HG03571 (cell line): ENCODE measurements around the gene SHC1.
A peak's percentile ranks its signal among the peaks of the same experiment; 100 is the strongest.

Source experiments
- ATAC-seq: cut with Tn5 transposase; IDR thresholded peaks from one replicate; pipeline ENCODE4 v1.9.1; 2021; ENCODE audit not compliant: unreplicated experiment

SHC1 gene, protein sequence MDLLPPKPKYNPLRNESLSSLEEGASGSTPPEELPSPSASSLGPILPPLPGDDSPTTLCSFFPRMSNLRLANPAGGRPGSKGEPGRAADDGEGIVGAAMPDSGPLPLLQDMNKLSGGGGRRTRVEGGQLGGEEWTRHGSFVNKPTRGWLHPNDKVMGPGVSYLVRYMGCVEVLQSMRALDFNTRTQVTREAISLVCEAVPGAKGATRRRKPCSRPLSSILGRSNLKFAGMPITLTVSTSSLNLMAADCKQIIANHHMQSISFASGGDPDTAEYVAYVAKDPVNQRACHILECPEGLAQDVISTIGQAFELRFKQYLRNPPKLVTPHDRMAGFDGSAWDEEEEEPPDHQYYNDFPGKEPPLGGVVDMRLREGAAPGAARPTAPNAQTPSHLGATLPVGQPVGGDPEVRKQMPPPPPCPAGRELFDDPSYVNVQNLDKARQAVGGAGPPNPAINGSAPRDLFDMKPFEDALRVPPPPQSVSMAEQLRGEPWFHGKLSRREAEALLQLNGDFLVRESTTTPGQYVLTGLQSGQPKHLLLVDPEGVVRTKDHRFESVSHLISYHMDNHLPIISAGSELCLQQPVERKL

DNA sequence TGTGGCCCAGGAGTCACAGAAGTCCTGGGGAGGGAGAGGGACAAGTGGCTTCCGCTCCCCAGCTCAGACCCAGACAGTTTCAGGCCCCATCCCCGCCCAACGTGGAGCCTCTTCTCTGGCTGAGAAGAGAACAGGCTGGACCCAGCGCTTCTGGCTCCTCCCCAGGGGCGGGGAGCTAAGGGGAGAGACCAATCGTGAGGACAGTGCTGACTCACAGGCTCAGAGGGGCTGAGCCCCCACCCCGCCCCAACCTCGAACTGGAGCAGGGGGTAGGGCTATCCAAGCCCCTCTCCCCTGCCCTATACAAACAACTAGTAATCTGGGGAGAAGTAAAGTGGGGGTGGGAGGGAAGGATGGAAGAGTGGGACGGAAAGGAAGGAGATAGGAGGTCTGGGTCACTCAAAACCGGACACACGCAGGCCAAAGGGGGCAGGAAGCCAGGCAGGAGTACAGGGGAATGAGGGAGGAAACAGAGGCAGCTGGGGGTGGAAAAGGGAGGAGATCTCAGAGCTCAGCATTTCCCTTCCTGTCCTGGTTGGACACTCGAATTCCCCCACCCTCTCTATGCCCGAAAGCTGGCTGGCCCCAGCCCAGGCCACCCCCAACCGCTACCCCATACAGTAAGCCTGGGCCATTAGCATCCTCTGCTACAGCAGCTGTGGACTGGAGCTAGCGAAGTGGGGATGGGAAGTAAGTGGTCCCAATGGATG lies at the start of gene SHC1:
SHC1 (minus strand) TSS at position 117 of the 710 bp plus-strand sequence. CDS start 221 bp downstream, outside the sequence.
- no peak for ATAC-seq

DNA sequence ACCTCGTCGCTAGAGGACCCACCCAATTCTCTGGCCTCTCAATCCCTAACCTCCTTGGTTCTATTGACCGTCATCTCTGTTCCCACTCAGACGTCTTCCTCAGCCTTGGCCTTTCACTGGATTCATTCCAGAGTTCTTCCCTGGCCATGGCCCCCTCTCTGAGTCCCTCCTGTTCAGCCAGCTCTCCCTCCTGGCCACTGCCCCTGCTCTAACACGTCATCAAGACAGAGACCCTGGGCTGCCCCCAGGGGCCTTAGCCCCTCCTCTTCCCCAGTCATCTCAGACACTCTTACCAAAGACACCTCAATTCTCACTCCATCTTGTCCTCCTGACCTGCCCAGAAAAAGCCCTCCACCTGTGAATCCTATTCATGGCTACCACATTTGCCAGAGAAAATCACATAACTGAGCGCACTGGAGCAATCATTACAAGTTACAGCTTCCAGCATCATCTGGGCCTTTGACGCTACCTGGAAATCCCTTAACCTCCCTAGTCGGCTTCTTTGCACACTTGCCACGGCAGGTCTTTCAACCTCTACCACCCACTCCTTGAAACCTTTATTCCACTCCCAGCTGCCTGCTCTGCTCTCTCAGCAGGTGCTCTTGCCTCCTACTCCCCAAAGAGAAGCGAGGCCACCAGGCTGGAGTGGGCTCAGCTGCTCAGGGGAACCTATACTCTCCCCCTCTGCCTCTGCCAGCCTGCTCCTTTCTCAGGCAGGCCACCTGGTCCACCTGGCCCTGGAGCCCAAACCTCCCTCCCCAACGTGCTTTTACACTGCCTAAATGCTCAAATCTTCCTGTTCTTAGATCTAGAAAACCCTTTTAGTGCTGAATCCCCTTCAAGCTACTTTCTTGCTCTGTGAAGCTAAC lies 49.1 kb upstream of the SHC1 start:
- ATAC-seq, result no peak

DNA sequence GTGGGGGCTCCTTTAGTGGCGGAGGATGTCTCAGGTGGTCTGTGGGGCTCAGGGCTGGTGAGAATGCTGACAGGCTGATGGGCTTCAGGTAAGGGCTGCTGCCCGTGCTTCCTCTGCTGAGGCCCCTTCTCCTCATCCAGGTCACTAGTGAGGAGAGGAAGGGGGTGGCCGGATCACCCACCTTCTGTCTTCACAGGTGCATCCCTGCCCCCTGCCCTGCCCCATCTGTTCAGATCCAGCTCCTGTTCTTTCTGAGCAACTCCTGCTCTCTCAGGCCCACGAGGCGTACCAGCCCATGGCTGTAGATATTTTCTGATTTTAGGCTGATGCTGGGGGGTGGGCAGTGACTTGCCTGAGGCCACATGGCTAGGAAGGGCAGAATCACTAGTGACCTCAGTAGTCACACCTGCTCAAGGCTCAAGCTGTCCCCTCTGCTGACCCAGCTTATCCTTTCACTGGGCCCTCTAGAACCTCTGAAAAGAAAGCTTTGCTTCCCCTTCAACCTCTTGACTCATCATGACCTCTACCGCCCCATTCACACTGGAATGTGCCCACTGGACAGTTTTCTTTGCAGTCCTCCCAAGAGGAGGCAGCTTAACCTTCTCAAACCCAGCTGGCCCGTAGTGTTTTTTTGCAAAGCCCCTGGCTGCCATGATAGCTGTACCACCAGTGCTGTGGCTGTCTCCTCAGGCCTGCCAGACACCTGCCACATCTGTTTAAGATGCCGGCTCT lies 48.2 kb upstream of the SHC1 start:
- no peak for ATAC-seq

DNA sequence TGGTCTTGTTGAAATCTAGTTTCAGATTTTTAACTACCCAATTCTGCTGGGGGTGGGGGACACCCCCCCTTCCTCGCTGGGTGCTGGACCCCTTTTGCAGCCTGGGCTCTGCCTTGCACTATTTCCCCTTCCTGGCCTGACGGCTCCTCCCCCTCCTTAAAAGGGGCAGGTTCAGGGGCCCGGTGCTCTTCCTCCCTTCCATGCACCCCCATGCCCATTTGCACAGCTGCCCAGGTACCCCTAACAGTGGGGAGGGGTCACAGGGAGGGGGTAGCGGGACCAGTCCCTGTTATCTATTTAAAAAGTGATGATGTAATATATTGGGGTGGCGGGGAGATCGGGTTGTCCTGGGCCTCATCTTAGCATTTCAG lies 47.4 kb upstream of the SHC1 start:
- ATAC-seq, result no peak

DNA sequence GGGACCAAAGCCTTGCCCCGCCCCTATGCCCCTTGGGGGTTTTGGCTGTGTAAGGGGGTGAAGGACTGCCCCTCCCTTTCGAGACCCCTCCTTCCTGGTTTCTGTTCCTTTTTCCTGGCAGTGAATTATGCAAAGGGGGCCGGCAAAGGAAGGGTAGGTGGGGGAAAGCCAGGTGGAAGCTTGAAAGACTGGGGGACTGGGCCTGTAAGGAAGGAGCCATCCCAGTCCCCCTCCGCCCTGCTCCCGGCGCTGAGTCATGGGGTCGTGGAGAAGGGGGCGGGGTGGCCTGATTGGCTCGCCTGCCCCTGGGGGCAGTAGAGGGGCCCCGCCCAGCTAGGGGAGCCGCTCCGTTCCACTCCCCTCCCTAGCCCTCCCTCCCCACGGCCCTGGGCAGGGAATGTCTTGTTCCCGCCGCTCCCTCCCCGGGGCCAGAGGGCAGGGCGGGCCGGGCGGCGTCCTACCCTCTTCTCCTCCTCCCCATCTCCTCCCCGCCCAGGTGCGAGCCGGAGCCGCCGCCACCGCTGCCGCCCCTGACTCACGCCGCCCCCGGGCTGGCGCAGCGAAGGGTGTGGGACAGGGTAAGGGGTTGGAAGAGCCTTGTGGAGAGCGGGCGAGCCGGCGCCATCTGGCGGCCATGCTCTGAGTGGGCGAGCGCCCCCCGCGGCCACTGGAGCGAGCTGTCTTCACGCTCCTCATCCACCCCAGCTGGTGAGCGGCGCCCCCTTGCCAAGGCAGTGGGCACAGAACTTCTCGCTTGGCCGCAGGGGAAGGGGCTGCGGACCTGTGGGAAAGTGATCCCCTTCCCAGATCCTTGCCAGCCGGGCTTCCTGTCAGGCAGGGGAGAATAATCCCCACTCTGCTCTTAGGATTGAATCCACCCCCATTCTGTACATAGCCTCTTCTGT lies 46.7 kb upstream of the SHC1 start:
- peak; percentile 67 for ATAC-seq

DNA sequence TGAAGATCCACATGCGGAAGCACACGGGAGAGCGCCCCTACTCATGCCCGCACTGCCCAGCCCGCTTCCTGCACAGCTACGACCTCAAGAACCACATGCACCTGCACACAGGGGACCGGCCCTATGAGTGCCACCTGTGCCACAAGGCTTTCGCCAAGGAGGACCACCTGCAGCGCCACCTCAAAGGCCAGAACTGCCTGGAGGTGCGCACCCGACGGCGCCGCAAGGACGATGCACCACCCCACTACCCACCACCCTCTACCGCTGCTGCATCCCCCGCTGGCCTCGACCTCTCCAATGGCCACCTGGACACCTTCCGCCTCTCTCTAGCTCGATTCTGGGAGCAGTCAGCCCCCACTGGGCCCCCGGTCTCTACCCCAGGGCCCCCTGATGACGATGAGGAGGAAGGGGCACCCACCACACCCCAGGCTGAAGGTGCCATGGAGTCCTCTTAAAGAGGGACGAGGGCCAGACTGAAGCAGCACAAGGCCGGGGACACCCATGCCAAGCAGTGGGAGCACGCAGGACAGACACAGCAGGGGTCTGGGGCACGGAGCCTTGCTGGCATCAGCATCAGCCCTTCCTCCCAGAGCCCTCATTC lies 45.8 kb upstream of the SHC1 start:
- no peak for ATAC-seq

DNA sequence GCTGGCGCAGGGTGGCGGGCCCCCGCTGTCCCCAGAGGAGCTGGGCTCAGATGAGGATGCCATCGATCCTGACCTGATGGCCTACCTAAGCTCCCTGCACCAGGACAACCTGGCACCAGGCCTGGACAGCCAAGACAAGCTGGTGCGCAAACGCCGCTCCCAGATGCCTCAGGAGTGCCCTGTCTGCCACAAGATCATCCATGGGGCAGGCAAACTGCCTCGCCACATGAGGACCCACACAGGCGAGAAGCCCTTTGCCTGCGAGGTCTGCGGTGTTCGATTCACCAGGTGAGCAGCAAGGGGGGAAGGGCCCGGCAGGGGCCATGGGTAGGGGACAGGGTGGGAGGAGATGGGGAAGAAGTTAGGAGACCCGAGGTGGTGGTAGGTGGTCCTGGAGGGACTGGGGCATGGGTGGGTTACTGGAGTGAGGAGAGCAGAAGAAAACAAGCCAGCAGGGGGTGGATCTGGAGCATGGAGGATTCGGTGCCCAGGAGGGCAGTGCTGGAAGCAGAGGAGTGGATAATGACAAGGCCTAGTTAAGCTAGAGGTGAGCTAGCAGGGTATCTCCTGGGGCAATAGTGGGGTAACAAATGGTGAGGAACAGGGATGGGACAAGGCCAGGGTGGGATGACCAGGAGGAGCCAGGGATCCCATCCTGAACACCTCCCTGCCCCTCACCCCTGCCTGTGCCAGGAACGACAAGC lies 45.1 kb upstream of the SHC1 start:
- no peak for ATAC-seq

DNA sequence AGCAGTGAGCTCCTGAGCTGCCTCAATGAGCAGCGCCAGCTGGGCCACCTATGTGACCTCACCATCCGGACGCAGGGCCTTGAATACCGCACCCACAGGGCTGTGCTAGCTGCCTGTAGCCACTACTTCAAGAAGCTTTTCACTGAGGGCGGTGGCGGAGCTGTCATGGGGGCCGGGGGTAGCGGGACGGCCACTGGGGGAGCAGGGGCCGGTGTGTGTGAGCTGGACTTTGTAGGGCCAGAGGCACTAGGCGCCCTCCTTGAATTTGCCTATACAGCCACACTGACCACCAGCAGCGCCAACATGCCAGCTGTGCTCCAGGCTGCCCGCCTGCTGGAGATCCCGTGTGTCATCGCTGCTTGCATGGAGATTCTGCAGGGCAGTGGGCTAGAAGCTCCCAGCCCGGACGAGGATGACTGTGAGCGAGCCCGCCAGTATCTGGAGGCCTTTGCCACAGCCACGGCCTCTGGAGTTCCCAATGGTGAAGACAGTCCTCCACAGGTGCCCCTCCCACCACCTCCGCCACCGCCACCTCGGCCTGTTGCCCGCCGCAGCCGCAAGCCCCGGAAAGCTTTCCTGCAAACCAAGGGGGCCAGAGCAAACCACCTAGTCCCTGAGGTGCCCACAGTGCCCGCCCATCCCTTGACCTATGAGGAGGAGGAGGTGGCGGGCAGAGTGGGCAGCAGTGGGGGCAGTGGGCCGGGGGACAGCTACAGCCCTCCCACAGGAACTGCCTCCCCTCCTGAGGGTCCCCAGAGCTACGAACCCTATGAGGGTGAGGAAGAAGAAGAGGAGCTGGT lies 44.4 kb upstream of the SHC1 start:
- no peak for ATAC-seq

DNA sequence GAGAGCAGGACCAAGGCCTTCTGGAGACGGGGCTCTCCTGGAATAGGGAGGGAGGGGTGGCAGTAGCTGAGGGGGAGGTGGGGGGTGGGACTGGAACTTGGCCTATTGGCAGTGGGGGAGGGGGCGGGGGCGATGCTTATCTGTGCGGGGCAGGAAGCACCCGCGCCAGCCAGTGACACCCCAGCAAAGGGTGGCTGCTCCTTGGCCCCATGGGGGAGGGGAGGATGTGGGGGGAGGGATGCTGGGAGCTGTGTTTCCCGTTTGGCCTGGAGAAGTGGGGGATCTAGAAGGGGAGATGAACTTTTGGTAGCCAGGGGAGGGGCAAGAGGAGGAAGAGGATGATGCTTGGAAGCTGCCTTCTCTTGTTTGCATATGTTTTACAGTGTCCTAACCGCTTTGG lies 43.1 kb upstream of the SHC1 start:
- no peak for ATAC-seq

DNA sequence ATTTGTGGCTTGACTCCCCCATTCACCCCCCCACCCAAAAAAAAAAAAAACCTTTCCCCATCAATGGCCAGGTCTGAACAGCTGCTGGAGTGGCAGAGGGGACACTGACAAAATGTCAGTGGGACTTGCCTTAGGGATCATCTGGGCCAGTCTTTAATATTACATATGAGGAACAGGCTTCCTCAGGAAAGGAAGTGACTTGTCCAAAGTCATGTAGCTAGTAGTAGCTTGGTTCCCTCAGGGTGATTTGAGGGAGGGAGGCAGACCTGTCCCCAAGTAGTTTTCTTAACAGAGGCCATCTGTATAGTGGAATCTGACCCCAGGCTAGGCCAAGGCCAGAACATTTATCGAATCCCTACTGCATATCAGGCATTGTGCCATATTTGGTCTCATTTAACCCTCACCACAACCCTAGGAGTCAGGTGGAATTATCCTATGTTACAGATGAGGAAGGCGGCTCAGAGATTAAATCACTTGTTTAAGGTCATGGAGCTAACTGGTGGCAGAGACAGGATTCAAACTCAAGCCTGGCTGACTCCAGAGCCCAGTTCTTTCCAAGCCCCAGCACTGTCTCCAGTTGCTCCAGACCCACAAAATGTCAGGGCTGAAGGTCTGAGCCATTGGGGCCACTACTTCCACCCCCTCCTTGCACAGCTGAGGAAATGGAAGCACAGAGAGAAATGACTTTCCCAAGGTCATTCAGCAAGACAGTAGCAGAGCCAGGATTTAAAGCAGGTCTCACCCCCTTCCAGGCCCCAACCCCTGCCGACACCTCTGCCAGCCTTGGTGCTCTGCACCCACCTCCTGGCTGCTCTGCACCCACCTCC lies 42.4 kb upstream of the SHC1 start:
- ATAC-seq, result no peak

DNA sequence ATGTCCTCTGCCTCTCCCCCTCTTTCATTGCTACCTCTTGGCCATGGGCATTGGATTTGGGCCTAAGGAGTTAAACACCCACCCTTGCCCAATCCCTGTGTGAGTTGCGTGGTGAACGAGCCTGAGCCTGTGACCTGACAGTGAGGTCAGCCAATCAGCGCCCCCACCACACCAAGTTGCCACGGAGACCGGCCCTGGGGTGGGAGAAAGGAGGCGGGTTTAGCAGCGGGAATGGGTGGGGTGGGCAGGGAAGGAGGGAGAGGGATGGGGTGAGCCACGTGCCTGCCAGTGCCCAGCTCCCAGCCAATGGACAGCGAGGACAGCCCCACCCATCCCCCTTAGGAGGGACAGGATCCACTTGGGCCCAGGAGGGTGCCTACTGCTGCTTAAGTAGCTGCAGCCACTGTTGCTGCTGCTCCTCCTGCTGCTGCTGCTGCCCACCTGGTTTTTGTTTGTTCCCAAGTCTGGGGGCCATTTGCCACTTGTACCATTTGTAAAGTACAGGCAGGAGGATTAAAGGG lies 41.5 kb upstream of the SHC1 start:
- no peak for ATAC-seq

DNA sequence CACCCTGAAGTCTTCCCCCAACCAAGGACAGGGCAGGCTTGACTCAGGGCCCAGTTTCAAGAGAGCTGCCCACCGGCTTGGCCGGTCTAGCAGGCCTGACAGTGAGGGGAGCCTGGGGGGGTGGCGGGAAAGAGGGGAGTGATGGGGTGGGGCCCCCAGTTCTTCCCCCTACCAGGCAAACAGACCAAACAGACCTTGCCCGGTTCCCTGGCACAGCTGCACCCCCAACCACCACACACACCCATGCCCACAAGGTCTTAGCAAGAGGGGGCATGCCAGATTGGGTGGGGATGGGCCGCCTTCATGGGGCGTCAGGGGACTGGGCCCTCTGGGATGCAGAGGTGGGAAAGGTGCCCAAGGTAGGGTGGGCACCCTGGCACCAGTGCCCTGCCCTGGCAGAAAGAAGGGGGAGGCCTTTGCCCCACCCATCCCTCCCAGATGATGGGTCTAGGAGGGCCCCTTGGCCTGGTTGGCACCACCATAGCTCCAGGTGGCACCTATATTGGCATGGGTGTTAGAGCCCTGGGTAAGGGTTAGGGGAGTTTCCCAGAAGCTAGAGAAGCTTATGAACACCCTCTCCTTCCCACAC lies 41.0 kb upstream of the SHC1 start:
- ATAC-seq, result no peak

DNA sequence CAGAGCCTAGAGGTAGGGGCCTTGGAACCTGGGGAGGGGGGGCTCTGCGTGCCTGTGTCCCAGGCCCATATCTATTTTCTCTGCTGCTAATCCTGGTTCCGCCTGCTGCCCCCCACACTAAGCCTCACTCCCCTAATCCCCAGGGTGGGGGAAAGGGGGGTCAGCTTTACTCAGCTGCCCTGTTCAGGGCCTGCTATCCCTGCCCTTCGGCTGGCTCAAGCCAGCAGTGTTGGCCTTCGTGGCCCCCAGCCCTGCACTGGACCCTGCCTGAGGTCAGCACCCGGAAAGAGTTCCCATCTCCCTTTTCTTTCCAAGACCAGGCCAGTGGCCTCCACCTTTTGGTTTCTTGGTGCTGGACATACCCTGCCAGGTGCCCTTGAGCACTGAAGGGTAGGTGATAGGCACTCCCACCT lies 40.5 kb upstream of the SHC1 start:
- no peak for ATAC-seq

DNA sequence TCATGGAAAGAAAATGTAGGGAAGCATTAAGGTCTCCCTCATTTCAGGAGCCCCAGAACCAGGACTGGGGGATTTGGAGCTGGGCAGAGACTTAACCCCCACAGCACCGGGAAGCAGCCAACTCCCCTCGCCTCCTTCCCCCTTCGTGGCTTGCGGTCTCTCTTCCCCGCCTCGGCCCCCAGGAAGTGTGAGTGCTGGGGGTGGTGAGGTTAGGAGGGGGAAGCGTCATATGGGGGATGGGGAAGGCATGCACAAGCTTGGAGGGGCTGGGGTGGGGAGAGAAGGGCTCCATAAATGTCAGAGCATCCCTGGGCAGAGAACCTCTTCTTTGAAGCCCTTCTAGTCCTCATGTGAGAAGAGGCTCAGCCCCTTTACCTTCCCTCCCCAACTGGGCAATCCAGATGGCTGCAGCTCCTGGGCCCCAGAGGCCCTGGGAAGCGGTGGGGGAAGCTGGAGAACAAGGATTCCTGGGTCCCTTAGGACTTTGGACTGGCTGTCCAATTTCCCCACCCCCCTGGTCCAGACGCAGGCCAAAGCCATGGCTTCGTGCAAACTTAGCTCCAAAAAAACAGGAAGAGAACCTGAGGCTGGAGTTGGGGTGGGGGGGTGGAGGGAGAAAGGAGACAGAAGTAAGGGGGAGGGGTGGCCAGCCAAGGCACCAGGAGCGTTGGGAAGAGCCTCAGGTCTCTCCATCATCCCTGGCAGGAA lies 39.8 kb upstream of the SHC1 start:
- no peak for ATAC-seq

DNA sequence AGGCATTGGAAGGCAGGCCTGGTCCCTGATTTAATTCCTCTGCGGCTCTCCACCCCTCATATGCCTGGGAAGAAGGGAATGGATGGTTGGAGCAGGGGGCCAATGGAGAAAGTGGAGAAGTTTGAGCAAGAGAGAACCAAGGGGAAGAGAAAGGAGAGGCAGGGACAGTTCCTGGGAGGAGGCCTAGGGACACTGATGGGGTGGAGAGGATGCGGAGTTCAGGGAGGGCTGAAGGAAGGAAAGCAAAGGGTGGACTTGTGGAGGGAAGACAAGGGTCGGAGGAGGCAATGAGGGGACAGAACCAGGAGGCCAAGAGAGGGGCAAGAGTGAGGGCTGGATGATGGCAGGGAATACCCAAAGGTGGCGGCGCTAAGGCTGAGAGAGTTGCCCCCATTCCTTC lies 39.2 kb upstream of the SHC1 start:
- ATAC-seq, result no peak
